Measurements from ENCODE around the gene CADM4. TPM values are rescaled to one million over a fixed set of nuclear protein-coding genes. Genes with fewer than 3 reads are reported as not detected.

Gene CADM4
- total RNA-seq, 1 donor from 2014 or later, result 10.3 TPM

- no peak for DNase-seq
These were observed 5.6 kb downstream of the CADM4 start for GRCh38 chr19:43634068-43634467.

GRCh38 chr19:43633520-43633919 is 6.1 kb downstream of the CADM4 start:
- DNase-seq, result no peak

- DNase-seq, result no peak
These were observed 8.2 kb downstream of the CADM4 start for GRCh38 chr19:43631491-43631890.

- no peak for DNase-seq
These were observed 10.9 kb downstream of the CADM4 start for GRCh38 chr19:43628646-43629326.

GRCh38 chr19:43626838-43627237 is 12.8 kb downstream of the CADM4 start:
- no peak for DNase-seq

- DNase-seq, result no peak
These were observed 13.6 kb downstream of the CADM4 start for GRCh38 chr19:43625918-43626579.

GRCh38 chr19:43624933-43625332 is 14.7 kb downstream of the CADM4 start:
- peak; percentile 44 for DNase-seq

GRCh38 chr19:43623889-43624670 is 15.6 kb downstream of the CADM4 start:
- no peak for DNase-seq

GRCh38 chr19:43622956-43623355 is 16.7 kb downstream of the CADM4 start:
- no peak for DNase-seq

- no peak for DNase-seq
These were observed 17.6 kb downstream of the CADM4 start for GRCh38 chr19:43622070-43622469.

GRCh38 chr19:43620061-43621001 is 19.3 kb downstream of the CADM4 start:
- DNase-seq, result no peak

GRCh38 chr19:43619262-43620060 is 20.2 kb downstream of the CADM4 start, which contains the start of gene ZNF428:
ZNF428 (minus strand) TSS chr19:43619629; CDS start chr19:43614304, 5,325 bp downstream.
- DNase-seq, result peak; percentile 97

- no peak for DNase-seq
These were observed 20.8 kb downstream of the CADM4 start for GRCh38 chr19:43618921-43619261.

GRCh38 chr19:43616954-43617353 is 22.7 kb downstream of the CADM4 start:
- DNase-seq, result no peak

GRCh38 chr19:43616306-43616705 is 23.3 kb downstream of the CADM4 start:
- DNase-seq, result no peak

- DNase-seq, result no peak
These were observed 27.3 kb downstream of the CADM4 start for GRCh38 chr19:43612374-43612773.

- DNase-seq, result no peak
These were observed 27.9 kb downstream of the CADM4 start, which contains the start of gene SRRM5 for GRCh38 chr19:43611788-43612187. SRRM5 (plus strand) TSS chr19:43612088; CDS start chr19:43612122, 34 bp downstream.

GRCh38 chr19:43610493-43610892 is 29.2 kb downstream of the CADM4 start:
- DNase-seq, result no peak

- DNase-seq, result no peak
These were observed 29.8 kb downstream of the CADM4 start for GRCh38 chr19:43609872-43610271.

- no peak for DNase-seq
These were observed 32.1 kb downstream of the CADM4 start for GRCh38 chr19:43607238-43608205.
